Measurements from ENCODE around the gene FARP1.

The FARP1 gene

GRCh38 chr13:98324105-98324504, 181.2 kb downstream of the FARP1 start:
- H3K36me3 ChIP-seq (replicated peaks): no peaks in the 10 kb centered on the region
- in situ Hi-C loops (cut with MboI; ENCODE audit: low sequenced_read_pairs): no loop called here
- no peak overlapping the region for H3K4me3 ChIP-seq
- no peaks in the 10 kb centered on the region for H3K9me3 ChIP-seq
- H3K27me3 ChIP-seq (ENCODE audit: low read depth): no peaks in the 10 kb centered on the region
- H3K4me1 ChIP-seq: peaks cover 36% of the 10 kb centered on the region
- no peak for DNase-seq (ENCODE audit: low spot score in 2 of 2)

GRCh38 chr13:98325724-98326123, 182.8 kb downstream of the FARP1 start:
- H3K4me1 ChIP-seq: peaks cover 36% of the 10 kb centered on the region
- in situ Hi-C loops (cut with MboI; ENCODE audit: low sequenced_read_pairs): no loop called here
- H3K9me3 ChIP-seq: no peaks in the 10 kb centered on the region
- no peaks in the 10 kb centered on the region for H3K27me3 ChIP-seq (ENCODE audit: low read depth)
- no peak overlapping the region for H3K4me3 ChIP-seq
- DNase-seq (ENCODE audit: low spot score in 2 of 2): peak; percentile 69 to 79
- no peaks in the 10 kb centered on the region for H3K36me3 ChIP-seq (replicated peaks)

- H3K4me1 ChIP-seq: peaks cover 36% of the 10 kb centered on the region
- H3K27me3 ChIP-seq (ENCODE audit: low read depth): no peaks in the 10 kb centered on the region
- in situ Hi-C loops (cut with MboI; ENCODE audit: low sequenced_read_pairs): no loop called here
- peak in 1 of 2 experiments; percentile 22 for DNase-seq (ENCODE audit: low spot score in 2 of 2)
- no peak overlapping the region for H3K4me3 ChIP-seq
- H3K9me3 ChIP-seq: no peaks in the 10 kb centered on the region
- H3K36me3 ChIP-seq (replicated peaks): no peaks in the 10 kb centered on the region
These were observed 183.4 kb downstream of the FARP1 start for GRCh38 chr13:98326291-98326690.

GRCh38 chr13:98327371-98328270, 184.7 kb downstream of the FARP1 start:
- peaks cover 36% of the 10 kb centered on the region for H3K4me1 ChIP-seq
- no peak overlapping the region for H3K4me3 ChIP-seq
- in situ Hi-C loops (cut with MboI; ENCODE audit: low sequenced_read_pairs): no loop called here

GRCh38 chr13:98328511-98328910, 185.6 kb downstream of the FARP1 start:
- in situ Hi-C loops (cut with MboI; ENCODE audit: low sequenced_read_pairs): no loop called here
- no peak overlapping the region for H3K4me3 ChIP-seq
- H3K27me3 ChIP-seq (ENCODE audit: low read depth): no peaks in the 10 kb centered on the region
- H3K9me3 ChIP-seq: no peaks in the 10 kb centered on the region
- peaks cover 36% of the 10 kb centered on the region for H3K4me1 ChIP-seq
- no peaks in the 10 kb centered on the region for H3K36me3 ChIP-seq (replicated peaks)
- DNase-seq (ENCODE audit: low spot score in 2 of 2): no peak

More at GRCh38 chr13:98327371-98328270, 184.7 kb downstream of the FARP1 start:
- Histone ChIP-seq H3K36me3 (replicated peaks) (no peaks in the 10 kb centered on the region), H3K9me3 (no peaks in the 10 kb centered on the region), H3K27me3 (ENCODE audit: low read depth) (no peaks in the 10 kb centered on the region)
- DNase-seq (ENCODE audit: low spot score in 2 of 2): peak; percentile 83 to 92

- Histone ChIP-seq H3K4me1 (peaks cover 14% of the 10 kb centered on the region), H3K4me3 (no peak overlapping the region), H3K36me3 (replicated peaks) (no peaks in the 10 kb centered on the region), H3K9me3 (peaks cover 4% of the 10 kb centered on the region; the same call in 1 of the 2 replicates), H3K27me3 (ENCODE audit: low read depth) (no peaks in the 10 kb centered on the region)
- in situ Hi-C loops (cut with MboI; ENCODE audit: low sequenced_read_pairs): no loop called here
- no peak for DNase-seq (ENCODE audit: low spot score in 2 of 2)
These were observed 189.3 kb downstream of the FARP1 start for GRCh38 chr13:98332222-98332621.

GRCh38 chr13:98332691-98333090, 189.8 kb downstream of the FARP1 start:
- H3K27me3 ChIP-seq (ENCODE audit: low read depth): no peaks in the 10 kb centered on the region
- DNase-seq (ENCODE audit: low spot score in 2 of 2): no peak
- H3K4me1 ChIP-seq: peaks cover 9% of the 10 kb centered on the region
- in situ Hi-C loops (cut with MboI; ENCODE audit: low sequenced_read_pairs): no loop called here
- H3K4me3 ChIP-seq: no peak overlapping the region
- H3K36me3 ChIP-seq (replicated peaks): no peaks in the 10 kb centered on the region
- H3K9me3 ChIP-seq: peaks cover 4% of the 10 kb centered on the region; the same call in 1 of the 2 replicates

GRCh38 chr13:98333486-98333885, 190.6 kb downstream of the FARP1 start:
- Histone ChIP-seq H3K9me3 (peaks cover 4% of the 10 kb centered on the region; the same call in 1 of the 2 replicates), H3K27me3 (ENCODE audit: low read depth) (no peaks in the 10 kb centered on the region), H3K4me3 (no peak overlapping the region), H3K36me3 (replicated peaks) (no peaks in the 10 kb centered on the region), H3K4me1 (peaks cover 2% of the 10 kb centered on the region)
- in situ Hi-C loops (cut with MboI; ENCODE audit: low sequenced_read_pairs): no loop called here
- no peak for DNase-seq (ENCODE audit: low spot score in 2 of 2)

GRCh38 chr13:98334620-98335205, 191.8 kb downstream of the FARP1 start:
- Histone ChIP-seq H3K27me3 (ENCODE audit: low read depth) (no peaks in the 10 kb centered on the region), H3K36me3 (replicated peaks) (no peaks in the 10 kb centered on the region), H3K4me3 (no peak overlapping the region), H3K9me3 (peaks cover 4% of the 10 kb centered on the region; the same call in 1 of the 2 replicates), H3K4me1 (no peaks in the 10 kb centered on the region)
- no peak for DNase-seq (ENCODE audit: low spot score in 2 of 2)
- in situ Hi-C loops (cut with MboI; ENCODE audit: low sequenced_read_pairs): no loop called here

- DNase-seq (ENCODE audit: low spot score in 2 of 2): peak in 1 of 2 experiments; percentile 31
- no peaks in the 10 kb centered on the region for H3K36me3 ChIP-seq (replicated peaks)
- no peak overlapping the region for H3K4me3 ChIP-seq
- H3K27me3 ChIP-seq (ENCODE audit: low read depth): no peaks in the 10 kb centered on the region
- H3K4me1 ChIP-seq: no peaks in the 10 kb centered on the region
- in situ Hi-C loops (cut with MboI; ENCODE audit: low sequenced_read_pairs): no loop called here
- peaks cover 4% of the 10 kb centered on the region; the same call in 1 of the 2 replicates for H3K9me3 ChIP-seq
These were observed 192.8 kb downstream of the FARP1 start for GRCh38 chr13:98335721-98336120.

- Histone ChIP-seq H3K4me3 (no peak overlapping the region), H3K27me3 (ENCODE audit: low read depth) (no peaks in the 10 kb centered on the region), H3K9me3 (peaks cover 4% of the 10 kb centered on the region; the same call in 1 of the 2 replicates), H3K36me3 (replicated peaks) (no peaks in the 10 kb centered on the region), H3K4me1 (no peaks in the 10 kb centered on the region)
- no peak for DNase-seq (ENCODE audit: low spot score in 2 of 2)
- in situ Hi-C loops (cut with MboI; ENCODE audit: low sequenced_read_pairs): no loop called here
These were observed 195.4 kb downstream of the FARP1 start for GRCh38 chr13:98338310-98338709.

- Histone ChIP-seq H3K36me3 (replicated peaks) (no peaks in the 10 kb centered on the region), H3K4me1 (peaks cover 4% of the 10 kb centered on the region), H3K27me3 (ENCODE audit: low read depth) (no peaks in the 10 kb centered on the region), H3K9me3 (peaks cover 3% of the 10 kb centered on the region; the same call in 1 of the 2 replicates), H3K4me3 (no peak overlapping the region)
- DNase-seq (ENCODE audit: low spot score in 2 of 2): no peak
- in situ Hi-C loops (cut with MboI; ENCODE audit: low sequenced_read_pairs): no loop called here
These were observed 197.0 kb downstream of the FARP1 start for GRCh38 chr13:98339684-98340425.

- Histone ChIP-seq H3K9me3 (no peaks in the 10 kb centered on the region), H3K4me1 (peaks cover 14% of the 10 kb centered on the region), H3K36me3 (replicated peaks) (no peaks in the 10 kb centered on the region), H3K4me3 (no peak overlapping the region), H3K27me3 (ENCODE audit: low read depth) (no peaks in the 10 kb centered on the region)
- no peak for DNase-seq (ENCODE audit: low spot score in 2 of 2)
- in situ Hi-C loops (cut with MboI; ENCODE audit: low sequenced_read_pairs): no loop called here
These were observed 200.1 kb downstream of the FARP1 start for GRCh38 chr13:98342953-98343352.

All from HAP-1 (cell line).